H1 (cell line): ENCODE results near the gene BEAN1. TPM values are rescaled to one million over a fixed set of nuclear protein-coding genes. Genes with fewer than 3 reads are reported as not detected.

Experiments used
- CTCF ChIA-PET: fragments of 300-600 bp; sonication (Branson Sonifier 250); formaldehyde crosslinking; loops from one replicate; lab custom pipeline; 2021; ENCODE audit not compliant: partially characterized antibody; lab: Charles Lee
- POLR2A ChIA-PET: fragments of 300-600 bp; sonication (Branson Sonifier 250); formaldehyde crosslinking; loops from one replicate; lab custom pipeline; 2021; ENCODE audit warnings: inconsistent platforms; ENCODE audit not compliant: partially characterized antibody; lab: Charles Lee
- DNase-seq, 2 experiments: peaks; one replicate each; pipeline versions ENCODE4 v3.0.0 to v3.0.0-alpha.2; 2010 to 2022; ENCODE audit warnings: low spot score in 2 of 2, low read depth in 1 of 2, mixed read lengths in 1 of 2
- FAIRE-seq: peaks from 2 replicates; lab custom pipeline; 2011; peaks lifted over from hg19 to GRCh38; lab: Jason Lieb, UNC
- H2AFZ ChIP-seq: 2 replicates; pipeline ENCODE4 v1.8.1; 2012; ENCODE audit warnings: low read length, inconsistent platforms
- H2AK5ac ChIP-seq: 2 replicates; pipeline ENCODE4 v1.6.1; 2013; ENCODE audit warnings: low read depth, low read length
- H2BK120ac ChIP-seq: replicated peaks from 2 replicates; pipeline ENCODE3; 2013; ENCODE audit warnings: low read depth, low read length, inconsistent platforms
- H2BK12ac ChIP-seq: 2 replicates; pipeline ENCODE4 v1.6.1; 2013; ENCODE audit warnings: low read depth, low read length
- H2BK15ac ChIP-seq: 2 replicates; pipeline ENCODE4 v1.6.1; 2013; ENCODE audit warnings: low read length
- H2BK20ac ChIP-seq: 2 replicates; pipeline ENCODE4 v1.6.1; 2013; ENCODE audit warnings: low read length
- H2BK5ac ChIP-seq: 2 replicates; pipeline ENCODE4 v1.6.1; 2013; ENCODE audit warnings: low read depth, low read length
- H3K14ac ChIP-seq: 2 replicates; pipeline ENCODE4 v1.6.1; 2013; ENCODE audit warnings: inconsistent platforms; ENCODE audit not compliant: insufficient read length
- H3K18ac ChIP-seq: 2 replicates; pipeline ENCODE4 v1.6.1; 2013; ENCODE audit warnings: low read length; ENCODE audit errors: extremely low read depth
- H3K23ac ChIP-seq: 2 replicates; pipeline ENCODE4 v1.6.1; 2013; ENCODE audit warnings: inconsistent platforms; ENCODE audit not compliant: insufficient read length
- H3K23me2 ChIP-seq: 2 replicates; pipeline ENCODE4 v1.6.1; 2013; ENCODE audit warnings: low read depth, low read length
- H3K27ac ChIP-seq: 2 replicates; pipeline ENCODE4 v1.6.1; 2011; ENCODE audit warnings: low read depth, low read length, inconsistent platforms
- H3K27me3 ChIP-seq, 4 experiments: replicated peaks in 1 of 4; 1 replicate in 1 of 4; 2 replicates in 3 of 4; pipeline versions ENCODE4 v1.6.1 to v1.8.1; 2011 to 2013; ENCODE audit warnings: low read length in 3 of 4, mild to moderate bottlenecking in 3 of 4, inconsistent platforms in 2 of 4, mixed read lengths in 2 of 4, moderate library complexity in 1 of 4; ENCODE audit not compliant: control insufficient read depth in 3 of 4, insufficient read depth in 3 of 4; ENCODE audit errors: extremely low read depth in 1 of 4
- H3K36me3 ChIP-seq, 4 experiments: 2 replicates each; pipeline versions ENCODE4 v1.6.1 to v1.8.1; 2011 to 2013; ENCODE audit warnings: mild to moderate bottlenecking in 4 of 4, low read length in 3 of 4, moderate library complexity in 2 of 4, control low read depth in 1 of 4, inconsistent platforms in 1 of 4; ENCODE audit not compliant: insufficient read depth in 4 of 4, control insufficient read depth in 2 of 4
- H3K4ac ChIP-seq: replicated peaks from 2 replicates; pipeline ENCODE3; 2013; ENCODE audit warnings: low read length, low read depth, mixed read lengths, inconsistent platforms; ENCODE audit not compliant: insufficient read length
- H3K4me1 ChIP-seq, 4 experiments: replicated peaks in 1 of 4; 1 replicate in 1 of 4; 2 replicates in 3 of 4; pipeline versions ENCODE4 v1.6.1 to v1.8.1; 2011 to 2013; ENCODE audit warnings: low read length in 3 of 4, inconsistent platforms in 2 of 4, mixed read lengths in 1 of 4; ENCODE audit not compliant: insufficient read depth in 4 of 4, control insufficient read depth in 3 of 4
- H3K4me2 ChIP-seq, 2 experiments: 2 replicates each; pipeline versions ENCODE4 v1.6.1 to v1.8.1; 2011 to 2013; ENCODE audit warnings: low read depth in 2 of 2, low read length in 2 of 2, control low read depth in 1 of 2, inconsistent platforms in 1 of 2, mild to moderate bottlenecking in 1 of 2; ENCODE audit not compliant: insufficient read depth in 1 of 2
- H3K4me3 ChIP-seq, 4 experiments: fragments of 200-600, 300-600 bp in 1 of 4; sonication (generic), shearing (Covaris generic), sonication (Bioruptor Twin) in 1 of 4; 2 replicates each; pipeline versions ENCODE4 v1.5.1 to v1.8.1; 2011 to 2016; ENCODE audit warnings: low read length in 4 of 4, low read depth in 3 of 4, control low read depth in 2 of 4, inconsistent platforms in 2 of 4, mild to moderate bottlenecking in 2 of 4, mixed read lengths in 1 of 4, moderate library complexity in 1 of 4; ENCODE audit not compliant: insufficient read depth in 2 of 4; ENCODE audit errors: extremely low read depth in 1 of 4
- H3K56ac ChIP-seq: replicated peaks from 2 replicates; pipeline ENCODE3; 2013; ENCODE audit warnings: low read depth, mild to moderate bottlenecking, mixed read lengths, low read length, inconsistent platforms; ENCODE audit not compliant: insufficient read length
- H3K79me1 ChIP-seq: 2 replicates; pipeline ENCODE4 v1.6.1; 2013; ENCODE audit warnings: low read depth, low read length, control low read depth
- H3K79me2 ChIP-seq, 2 experiments: 2 replicates each; pipeline versions ENCODE4 v1.6.1 to v1.8.1; 2012 to 2013; ENCODE audit warnings: low read length in 2 of 2, mild to moderate bottlenecking in 2 of 2, inconsistent platforms in 1 of 2; ENCODE audit not compliant: insufficient read depth in 2 of 2, control insufficient read depth in 1 of 2
- H3K9ac ChIP-seq, 4 experiments: replicated peaks in 1 of 4; 1 replicate in 1 of 4; 2 replicates in 3 of 4; pipeline versions ENCODE4 v1.6.1 to v1.8.1; 2011 to 2013; ENCODE audit warnings: low read depth in 3 of 4, low read length in 3 of 4, control low read depth in 2 of 4, mild to moderate bottlenecking in 2 of 4, moderate library complexity in 2 of 4, inconsistent platforms in 1 of 4; ENCODE audit errors: extremely low read depth in 1 of 4
- H3K9me3 ChIP-seq, 2 experiments: 2 replicates each; pipeline versions ENCODE4 v1.6.1 to v1.8.1; 2012 to 2013; ENCODE audit warnings: mild to moderate bottlenecking in 2 of 2, moderate library complexity in 2 of 2, control low read depth in 1 of 2, inconsistent platforms in 1 of 2, low read depth in 1 of 2, low read length in 1 of 2, mixed read lengths in 1 of 2; ENCODE audit not compliant: insufficient read depth in 2 of 2
- H4K20me1 ChIP-seq, 2 experiments: replicated peaks in 1 of 2; 2 replicates each; pipeline versions ENCODE3 to v1.8.1; 2011 to 2013; ENCODE audit warnings: inconsistent platforms in 2 of 2, low read length in 2 of 2, mild to moderate bottlenecking in 1 of 2; ENCODE audit not compliant: insufficient read depth in 2 of 2, control insufficient read depth in 1 of 2
- H4K5ac ChIP-seq: 2 replicates; pipeline ENCODE4 v1.6.1; 2013; ENCODE audit warnings: low read length, low read depth, mixed read lengths, inconsistent platforms; ENCODE audit not compliant: insufficient read length
- H4K8ac ChIP-seq: 2 replicates; pipeline ENCODE4 v1.8.0; 2013; ENCODE audit warnings: mild to moderate bottlenecking, moderate library complexity, low read length, inconsistent platforms; ENCODE audit not compliant: insufficient read depth; ENCODE audit errors: extremely low read depth
- H4K91ac ChIP-seq: replicated peaks from 2 replicates; pipeline ENCODE3; 2013; ENCODE audit warnings: low read length, mixed read lengths, inconsistent platforms; ENCODE audit not compliant: insufficient read length
- FOSL1 ChIP-seq: IDR thresholded peaks from 2 replicates; pipeline ENCODE4 v1.6.1; 2011; ENCODE audit warnings: mild to moderate bottlenecking, low read depth, low read length, moderate library complexity; ENCODE audit not compliant: insufficient read depth
- KDM5A ChIP-seq: fragments of 200-600 bp; IDR thresholded peaks from 2 replicates; pipeline ENCODE4 v1.7.1; 2012; ENCODE audit warnings: mild to moderate bottlenecking, low read length, inconsistent platforms, mixed read lengths
- RXRA ChIP-seq: IDR thresholded peaks from 2 replicates; pipeline ENCODE4 v1.6.1; 2011; ENCODE audit warnings: low read depth, mild to moderate bottlenecking, low read length, moderate library complexity; ENCODE audit not compliant: insufficient read depth
- WGBS, 2 experiments: shearing (Covaris generic) in 1 of 2; methylation state at CpG; one replicate each; pipeline versions ENCODE4 v1.1.6 to v1.1.7; 2013 to 2015; ENCODE audit warnings: low lambda C conversion rate in 2 of 2, mixed read lengths in 2 of 2, inconsistent platforms in 1 of 2, low coverage in 1 of 2, missing lambda C conversion rate in 1 of 2; ENCODE audit not compliant: insufficient replicate concordance in 2 of 2, insufficient coverage in 1 of 2, insufficient read length in 1 of 2; ENCODE audit errors: extremely low coverage in 1 of 2, missing lambda C conversion rate in 1 of 2; 5-methylcytosine and 5-hydroxymethylcytosine counted together
- polyA plus RNA-seq, 7 experiments: library from polyadenylated mRNA; depleted of rRNA in 3 of 7; stranded (reverse) in 5 of 7; unstranded in 2 of 7; fragments of >200 nt in 5 of 7; fragments of 200-250 nt in 2 of 7; gene quantifications; 1 replicate in 5 of 7; 2 replicates in 1 of 7; 4 replicates in 1 of 7; pipeline versions ENCODE4 v1.2.1 to v1.2.3, GENCODE V29; 2011 to 2013; ENCODE audit warnings: missing spikeins in 2 of 7, mixed read lengths in 2 of 7
- total RNA-seq: library from RNA; stranded (reverse); fragmentation: NEBNext Ultra II Directional; extraction: Animal tissue kit (Norgen Biotek cat#: 25700); gene quantifications from 2 replicates; pipeline ENCODE4 v1.2.1, GENCODE V29; 2021

The BEAN1 gene
- total and polyA plus RNA-seq, 2 of the 8 experiments (the other 6 are each of a cell fraction or from before 2014, with no cell fraction given) = 0.08 TPM; not detected in 1

GRCh38 chr16:66409156-66409555 is 17.9 kb upstream of the BEAN1 start:
- no peaks in the 10 kb centered on the region for H4K20me1 ChIP-seq
- peaks cover 0 to 3% (median 2%) of the 10 kb centered on the region in 4 experiments; a peak in 2 of 7 replicates for H3K27me3 ChIP-seq
- POLR2A ChIA-PET = no interaction called here
- no peak overlapping the region for H2BK20ac ChIP-seq
- no peak for TF ChIP-seq RXRA
- TF ChIP-seq KDM5A = no peak
- TF ChIP-seq FOSL1 = no peak
- TF ChIP-seq, all 59 proteins: peak for 0
- no peak overlapping the region for H2AFZ ChIP-seq
- H2BK5ac ChIP-seq = no peak overlapping the region
- no peak overlapping the region for H3K18ac ChIP-seq
- H2BK15ac ChIP-seq = no peak overlapping the region
- H3K4ac ChIP-seq = no peak overlapping the region
- H3K4me2 ChIP-seq = no peak overlapping the region
- H3K14ac ChIP-seq = no peak overlapping the region
- no peak overlapping the region for H2BK120ac ChIP-seq
- DNase-seq (no peak), FAIRE-seq (no peak)
- no peak overlapping the region for H4K5ac ChIP-seq
- H3K27ac ChIP-seq = no peak overlapping the region
- WGBS, 2 experiments = 86% methylated on average over 5 of the region's 5 CpGs; no CpG with 5 or more reads in 1 of the 2 experiments
- no peaks in the 10 kb centered on the region for H3K4me1 ChIP-seq
- H3K79me2 ChIP-seq = no peaks in the 10 kb centered on the region
- H3K9ac ChIP-seq = no peak overlapping the region
- H3K4me3 ChIP-seq = no peak overlapping the region
- H3K56ac ChIP-seq = no peak overlapping the region
- H4K8ac ChIP-seq = no peak overlapping the region
- no peaks in the 10 kb centered on the region for H3K36me3 ChIP-seq
- no peak overlapping the region for H2BK12ac ChIP-seq
- H4K91ac ChIP-seq = no peak overlapping the region
- no peaks in the 10 kb centered on the region for H3K79me1 ChIP-seq
- 0 out of 4 replicates have a peak, but pooled peaks cover 0 to 3% of the 10 kb centered on the region in 2 experiments for H3K9me3 ChIP-seq
- CTCF ChIA-PET = interaction anchor here (0.8 to 11.3 kb wide), 3 partner anchors 69 to 220 kb away, joined by 3 to 226 read pairs (median 8); no protein-coding TSS in a partner anchor
- no peak overlapping the region for H2AK5ac ChIP-seq
- peaks cover 2% of the 10 kb centered on the region; the same call in 1 of the 2 replicates for H3K23me2 ChIP-seq
- H3K23ac ChIP-seq = no peak overlapping the region
